GM20000 (cell line): ENCODE results near the gene IPO11.
"Not testable (repeated sequence)": the region's sequence is repeated elsewhere in the genome, so short reads cannot be mapped to it uniquely, and the experiment has no call there.

ENCODE experiments used
- DNase-seq: peaks from one replicate; pipeline ENCODE4 v3.0.0; 2012; ENCODE audit warnings: low spot score
- TF ChIP-seq, protein P1 (sequence below): IDR thresholded peaks from 2 replicates; pipeline ENCODE4 v1.5.1; 2012; ENCODE audit warnings: mild to moderate bottlenecking, control low read depth; ENCODE audit errors: extremely low read depth, missing control alignments

The IPO11 gene

DNA sequence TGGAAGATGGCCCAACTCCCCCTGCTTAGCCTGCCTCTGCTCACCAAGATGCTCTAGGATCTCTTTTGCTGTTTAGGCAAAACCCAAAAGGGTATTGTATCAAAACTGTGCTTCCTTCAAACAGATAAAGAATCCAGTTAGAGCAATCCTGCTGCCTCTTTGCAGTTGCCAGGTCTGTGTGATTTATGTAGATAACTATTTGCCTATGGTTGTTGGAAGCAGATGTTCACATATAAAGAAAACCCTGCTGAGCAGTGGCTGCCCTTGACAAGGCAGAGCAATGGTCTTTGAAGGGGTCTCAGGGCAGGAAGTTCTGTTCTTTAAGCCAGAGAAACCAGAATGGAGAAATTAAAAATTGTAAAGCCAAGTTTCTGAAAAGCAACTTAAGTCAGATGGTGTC lies 234.7 kb downstream of the IPO11 start:
- TF ChIP-seq, protein P1, sequence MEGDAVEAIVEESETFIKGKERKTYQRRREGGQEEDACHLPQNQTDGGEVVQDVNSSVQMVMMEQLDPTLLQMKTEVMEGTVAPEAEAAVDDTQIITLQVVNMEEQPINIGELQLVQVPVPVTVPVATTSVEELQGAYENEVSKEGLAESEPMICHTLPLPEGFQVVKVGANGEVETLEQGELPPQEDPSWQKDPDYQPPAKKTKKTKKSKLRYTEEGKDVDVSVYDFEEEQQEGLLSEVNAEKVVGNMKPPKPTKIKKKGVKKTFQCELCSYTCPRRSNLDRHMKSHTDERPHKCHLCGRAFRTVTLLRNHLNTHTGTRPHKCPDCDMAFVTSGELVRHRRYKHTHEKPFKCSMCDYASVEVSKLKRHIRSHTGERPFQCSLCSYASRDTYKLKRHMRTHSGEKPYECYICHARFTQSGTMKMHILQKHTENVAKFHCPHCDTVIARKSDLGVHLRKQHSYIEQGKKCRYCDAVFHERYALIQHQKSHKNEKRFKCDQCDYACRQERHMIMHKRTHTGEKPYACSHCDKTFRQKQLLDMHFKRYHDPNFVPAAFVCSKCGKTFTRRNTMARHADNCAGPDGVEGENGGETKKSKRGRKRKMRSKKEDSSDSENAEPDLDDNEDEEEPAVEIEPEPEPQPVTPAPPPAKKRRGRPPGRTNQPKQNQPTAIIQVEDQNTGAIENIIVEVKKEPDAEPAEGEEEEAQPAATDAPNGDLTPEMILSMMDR, result no peak
- no peak for DNase-seq

DNA sequence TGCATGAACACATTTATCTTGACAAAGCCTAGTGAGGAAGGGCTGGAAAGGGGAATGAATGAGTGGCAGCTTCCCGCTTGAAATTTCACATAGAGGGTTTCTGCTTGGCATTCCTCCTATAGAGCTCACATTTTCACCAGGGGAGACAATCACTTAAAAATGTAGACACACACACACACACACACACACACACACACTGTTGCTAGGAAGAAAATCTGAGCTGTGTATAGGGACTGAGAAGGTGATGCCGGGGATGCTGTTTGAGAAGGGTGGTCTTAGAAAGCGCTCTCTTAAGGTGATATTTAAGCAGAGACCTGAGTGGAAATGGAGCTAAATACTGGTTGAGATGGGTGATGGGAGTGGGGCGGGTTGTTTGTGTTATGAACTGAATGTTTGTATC lies 236.5 kb downstream of the IPO11 start:
- TF ChIP-seq, protein P1, result no peak
- no peak for DNase-seq

DNA sequence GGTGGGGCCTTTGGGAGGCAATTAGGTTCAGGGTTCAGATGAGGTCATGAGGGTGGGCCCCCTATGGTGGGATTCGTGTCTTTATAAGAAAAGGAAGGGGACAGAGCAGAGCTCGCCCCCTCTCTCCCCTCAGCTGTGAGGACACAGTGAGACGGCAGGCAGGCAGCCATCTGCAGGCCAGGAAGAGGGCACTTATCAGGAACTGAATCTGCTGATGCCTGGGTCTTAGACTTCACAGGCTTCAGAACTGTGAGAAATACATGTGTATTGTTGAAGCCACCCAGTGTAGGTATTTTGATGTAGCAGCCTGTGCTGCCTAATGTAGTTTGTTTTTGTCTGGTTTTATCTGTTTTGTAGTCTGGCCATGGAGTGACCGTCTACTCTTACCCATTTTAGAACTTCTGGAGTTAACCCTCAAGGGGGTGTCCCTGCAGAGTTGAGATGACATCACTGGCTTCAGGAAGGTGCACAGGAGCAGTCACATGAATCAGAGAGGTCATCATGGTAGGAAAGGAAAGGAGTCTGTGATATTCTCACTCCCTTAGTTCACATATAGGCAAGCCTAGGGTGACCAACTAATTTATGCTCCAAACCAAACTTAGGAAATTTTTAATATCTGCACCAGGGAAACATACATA lies 237.0 kb downstream of the IPO11 start:
- DNase-seq, result no peak
- TF ChIP-seq, protein P1, result no peak

DNA sequence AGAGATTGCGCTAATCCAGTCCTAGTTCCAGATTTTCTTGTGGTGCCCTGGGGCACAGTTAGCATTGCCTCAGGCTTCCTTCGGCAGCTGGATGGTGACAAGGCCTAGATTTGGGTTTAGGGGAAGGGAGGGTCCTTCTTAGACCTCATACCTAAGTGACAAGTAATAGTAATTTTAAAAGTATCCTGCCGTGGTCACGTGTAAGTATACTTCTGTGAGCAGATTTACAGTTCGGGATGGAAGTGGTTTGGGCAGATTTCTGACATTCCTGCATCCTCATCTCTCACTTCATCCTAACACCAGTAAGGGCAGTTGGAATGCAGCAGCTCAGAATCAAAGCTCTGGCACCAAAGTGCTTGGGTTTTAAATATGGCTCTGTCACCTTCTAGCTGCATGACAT lies 237.6 kb downstream of the IPO11 start:
- TF ChIP-seq, protein P1, result no peak
- no peak for DNase-seq

DNA sequence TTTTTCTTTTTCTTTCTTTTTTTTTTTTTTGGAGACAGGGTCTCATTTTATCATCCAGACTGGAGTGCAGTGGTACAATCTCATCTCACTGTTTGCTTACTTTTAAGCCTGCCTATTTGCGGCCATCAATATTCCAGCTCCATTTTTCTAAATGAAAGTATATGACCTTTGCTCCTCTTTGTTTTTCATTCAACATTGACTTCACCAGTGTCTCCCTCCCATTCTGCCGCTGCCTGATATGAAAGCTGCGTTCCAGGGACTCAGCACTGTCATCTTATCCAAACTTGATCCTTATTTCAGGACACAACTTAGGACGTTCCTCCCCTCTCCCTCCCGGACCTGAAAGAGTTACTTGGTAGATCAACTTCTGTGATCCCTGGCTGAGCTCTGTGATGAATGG lies 239.7 kb downstream of the IPO11 start:
- TF ChIP-seq, protein P1, result no peak
- no peak for DNase-seq

DNA sequence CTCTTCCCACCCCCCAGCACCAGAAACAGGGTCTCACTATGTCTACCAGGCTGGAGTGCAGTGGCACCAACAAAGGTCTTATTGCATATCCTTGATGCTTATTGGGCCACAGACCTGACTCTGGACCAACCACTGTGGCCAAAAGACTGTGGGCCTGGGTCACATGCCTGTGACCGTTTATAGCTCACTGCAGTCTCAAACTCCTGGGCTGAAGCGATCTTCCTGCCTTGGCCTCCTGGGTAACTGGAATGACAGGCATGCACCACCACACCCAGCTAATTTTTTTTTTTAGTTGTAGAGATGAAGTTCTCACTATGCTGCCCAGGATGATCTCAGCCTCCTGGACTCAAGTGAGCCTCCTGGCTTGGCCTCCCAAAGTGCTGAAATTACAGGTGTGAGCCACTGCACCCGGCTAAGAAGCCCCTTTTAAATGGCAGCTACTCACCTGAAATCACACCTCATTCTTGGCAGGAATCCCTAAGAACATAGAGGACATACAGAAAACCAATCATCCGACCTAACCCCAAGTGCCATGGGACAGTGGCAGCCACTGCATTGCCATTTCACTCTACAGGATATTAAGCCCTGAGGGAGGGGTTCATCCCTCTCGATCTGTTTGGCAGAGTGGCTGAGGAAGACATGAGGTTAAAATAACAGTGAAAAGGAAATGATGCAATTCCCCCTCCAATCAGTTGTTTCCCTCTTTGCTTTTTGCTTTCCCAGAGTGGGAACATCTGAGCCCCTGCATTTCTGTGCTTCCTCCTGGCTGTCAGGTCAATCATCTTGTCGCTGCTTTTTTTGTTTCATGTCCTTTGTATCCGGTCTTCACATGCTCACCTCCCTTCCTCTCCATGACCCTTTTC lies 240.7 kb downstream of the IPO11 start:
- no peak for DNase-seq
- TF ChIP-seq, protein P1, result no peak

DNA sequence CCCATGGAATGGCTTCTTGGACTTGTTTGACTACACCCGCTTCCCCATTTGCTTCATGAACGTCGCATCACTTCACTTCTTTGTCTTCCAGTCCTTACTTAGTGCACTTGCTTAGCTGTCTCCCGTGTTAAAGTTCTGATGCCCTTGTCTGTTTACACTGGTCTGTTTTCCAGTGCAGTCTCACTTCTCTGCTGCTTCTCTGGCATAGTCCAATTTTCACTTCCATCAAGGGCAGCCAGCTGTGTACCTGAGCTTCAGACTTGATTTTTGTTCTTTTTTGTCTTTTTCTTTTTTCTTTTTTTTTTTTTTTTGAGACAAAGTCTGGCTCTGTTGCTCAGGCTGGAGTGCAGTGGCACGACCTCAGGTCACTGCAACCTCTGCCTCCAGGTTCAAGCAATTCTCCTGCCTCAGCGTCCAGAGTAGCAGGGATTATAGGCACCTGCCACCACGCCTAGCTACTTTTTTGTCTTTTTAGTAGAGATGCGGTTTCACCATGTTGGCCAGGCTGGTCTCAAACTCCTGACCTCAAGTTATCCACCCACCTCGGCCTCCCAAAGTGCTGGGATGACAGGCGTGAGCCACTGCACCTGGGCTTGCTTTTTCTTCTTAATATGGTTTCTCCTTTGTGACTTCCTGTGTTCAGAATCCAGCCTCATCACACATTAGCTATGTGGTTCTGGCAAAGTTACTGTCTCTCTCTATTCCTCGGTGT lies 241.5 kb downstream of the IPO11 start:
- DNase-seq, result no peak
- TF ChIP-seq, protein P1, result no peak

DNA sequence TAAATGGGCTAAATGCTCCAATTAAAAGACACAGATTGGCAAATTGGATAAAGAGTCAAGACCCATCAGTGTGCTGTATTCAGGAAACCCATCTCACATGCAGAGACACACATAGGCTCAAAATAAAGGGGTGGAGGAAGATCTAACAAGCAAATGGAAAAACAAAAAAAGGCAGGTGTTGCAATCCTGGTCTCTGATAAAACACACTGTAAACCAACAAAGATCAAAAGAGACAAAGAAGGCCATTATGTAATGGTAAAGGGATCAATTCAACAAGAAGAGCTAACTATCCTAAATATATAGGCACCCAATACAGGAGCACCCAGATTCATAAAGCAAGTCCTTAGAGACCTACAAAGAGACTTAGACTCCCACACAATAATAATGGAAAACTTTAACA lies 245.2 kb downstream of the IPO11 start:
- not testable (repeated sequence) for DNase-seq
